Hippocampal formation (tissue), 2 donors: ENCODE measurements around the gene BBS1.

ENCODE experiments used
- DNase-seq, 2 donors: peaks; one replicate each; lab custom pipeline; 2025; lab: John Stamatoyannopoulos, UW

Gene BBS1

GRCh38 chr11:66477263-66478201 lies 32.9 kb upstream of the BBS1 start:
- DNase-seq: no peak

DNA sequence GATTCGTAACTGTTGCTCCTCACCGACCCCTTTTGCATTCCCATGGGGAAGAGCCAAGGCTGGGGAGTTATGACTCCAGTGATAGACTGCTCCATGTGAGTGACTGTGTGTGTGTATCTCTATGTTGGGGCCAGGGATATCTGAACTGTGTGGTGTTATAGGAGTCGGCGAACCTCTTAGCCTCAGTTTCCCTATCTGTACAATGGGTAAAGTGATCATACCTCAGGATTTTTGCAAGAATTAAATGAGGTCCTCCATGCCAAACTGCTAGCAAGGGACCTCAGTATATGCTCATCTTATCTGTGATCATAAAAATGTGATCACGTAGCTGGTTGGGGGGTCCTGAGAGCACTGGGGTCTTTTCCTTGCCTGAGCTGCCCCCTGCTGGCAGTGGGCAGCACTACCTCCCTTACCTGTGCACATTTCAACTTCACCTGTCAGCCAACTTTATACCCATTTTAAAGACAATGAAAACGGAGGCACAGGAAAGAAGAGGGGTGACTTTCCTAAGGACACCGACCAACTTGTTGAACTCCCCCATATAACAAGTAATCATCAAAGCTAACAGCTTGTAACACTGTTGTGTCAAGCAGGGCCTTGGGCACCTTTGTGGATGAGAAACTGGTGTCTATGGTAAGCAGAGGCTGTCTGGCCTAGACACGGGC lies 31.6 kb upstream of the BBS1 start:
- DNase-seq: no peak

DNA sequence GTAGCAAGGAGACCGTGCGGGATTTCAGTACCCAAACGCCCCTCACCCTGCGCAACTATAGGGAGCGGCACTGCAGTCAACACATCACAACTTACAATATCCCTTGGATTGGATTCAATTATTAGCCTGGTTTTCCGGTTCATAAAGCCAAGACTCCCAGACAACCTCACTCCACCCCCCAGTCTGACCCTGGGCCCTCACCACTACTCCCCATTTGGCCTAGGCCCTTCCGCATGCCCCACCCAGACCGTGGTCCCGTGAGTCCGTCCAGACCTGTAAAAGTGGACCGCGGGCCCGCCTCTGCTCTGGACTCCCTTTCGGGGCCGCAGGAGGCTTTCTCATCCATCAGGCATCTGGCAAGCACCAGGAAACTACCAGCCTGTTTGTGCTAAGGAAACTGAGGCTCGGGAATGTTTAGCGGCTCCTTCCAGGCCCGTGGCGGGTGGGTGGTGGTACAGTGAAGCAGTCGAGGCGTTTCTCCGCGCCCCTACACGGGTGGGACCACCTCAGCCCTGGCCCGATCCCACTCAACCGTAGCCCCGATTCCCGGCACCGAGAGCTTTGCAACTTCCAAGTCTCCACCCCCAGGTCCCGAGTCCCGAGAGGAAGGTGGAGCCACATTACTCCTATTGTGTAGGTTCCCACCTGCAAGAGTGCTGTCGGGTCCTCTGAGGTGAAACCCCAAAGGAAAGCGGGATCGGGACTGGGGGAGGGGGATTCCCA lies 30.9 kb upstream of the BBS1 start:
- DNase-seq: no peak

DNA sequence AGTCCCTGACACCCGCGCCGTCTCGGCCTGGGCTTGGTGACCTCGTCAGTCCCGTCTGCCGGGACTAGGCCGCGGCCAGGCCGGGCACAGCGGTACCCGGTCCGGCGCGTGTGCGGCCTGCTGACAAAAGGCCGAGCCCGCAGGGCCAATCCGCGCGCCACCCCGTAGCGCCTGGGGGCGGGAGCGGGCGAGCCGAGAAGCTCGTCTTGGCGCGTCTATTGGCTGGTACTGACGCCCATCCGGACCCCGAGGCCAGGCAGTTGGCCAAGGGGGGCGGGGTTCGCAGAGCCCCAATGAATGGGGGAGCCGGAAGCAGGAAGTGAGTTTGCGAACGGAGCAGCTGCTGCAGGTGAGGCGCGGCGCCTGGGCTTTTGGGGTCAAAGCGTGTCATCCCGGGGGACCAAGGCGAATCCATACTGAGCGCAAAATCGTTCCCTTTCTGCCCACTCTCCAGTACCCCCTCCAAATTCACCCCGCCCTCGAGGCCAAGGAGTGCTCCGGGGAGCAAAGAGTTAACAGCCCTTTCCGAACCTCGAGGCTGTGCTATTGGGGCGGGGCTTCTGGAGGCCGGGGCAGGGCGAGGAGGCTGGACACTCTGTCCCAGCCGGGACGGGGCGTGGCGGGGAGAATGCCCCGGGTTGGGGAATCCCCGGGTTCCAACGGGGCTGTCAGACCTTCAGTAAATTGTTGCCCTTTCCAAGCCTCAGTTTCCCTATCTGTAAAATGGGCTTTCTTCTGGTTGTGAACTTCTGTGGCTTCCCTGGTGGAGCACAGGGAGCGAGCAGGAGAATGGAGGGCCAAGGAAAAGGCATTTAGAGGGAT lies 30.1 kb upstream of the BBS1 start, which contains the start of gene DPP3:
DPP3 (plus strand) TSS at position 318 of the 822 bp plus-strand sequence. CDS start 1,767 bp downstream, outside the sequence.
- peak; percentile 95 to 96 for DNase-seq

GRCh38 chr11:66484806-66485380 lies 25.5 kb upstream of the BBS1 start:
- no peak for DNase-seq

GRCh38 chr11:66488957-66489356 lies 21.5 kb upstream of the BBS1 start:
- DNase-seq: no peak

DNA sequence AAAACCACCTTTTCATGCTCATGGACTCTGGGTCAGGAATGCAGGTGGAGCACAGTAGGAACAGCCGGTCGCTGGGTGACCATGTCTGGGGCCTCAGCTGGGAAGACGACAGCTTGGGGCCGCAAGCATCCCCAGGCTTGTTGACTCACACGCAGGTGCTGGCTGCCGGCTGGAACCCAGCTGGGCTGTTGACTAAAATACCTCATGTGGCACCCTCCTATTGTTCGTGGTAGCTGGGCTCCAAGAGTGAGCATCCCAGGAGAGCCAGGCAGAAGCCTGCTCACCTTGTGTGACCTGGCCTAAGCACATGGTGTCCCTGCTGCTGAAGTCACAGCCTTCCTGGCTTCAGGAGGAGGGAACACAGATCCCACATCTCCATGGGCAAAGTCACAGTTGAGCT lies 20.8 kb upstream of the BBS1 start:
- no peak for DNase-seq

GRCh38 chr11:66491315-66491935 lies 19.0 kb upstream of the BBS1 start:
- no peak for DNase-seq

DNA sequence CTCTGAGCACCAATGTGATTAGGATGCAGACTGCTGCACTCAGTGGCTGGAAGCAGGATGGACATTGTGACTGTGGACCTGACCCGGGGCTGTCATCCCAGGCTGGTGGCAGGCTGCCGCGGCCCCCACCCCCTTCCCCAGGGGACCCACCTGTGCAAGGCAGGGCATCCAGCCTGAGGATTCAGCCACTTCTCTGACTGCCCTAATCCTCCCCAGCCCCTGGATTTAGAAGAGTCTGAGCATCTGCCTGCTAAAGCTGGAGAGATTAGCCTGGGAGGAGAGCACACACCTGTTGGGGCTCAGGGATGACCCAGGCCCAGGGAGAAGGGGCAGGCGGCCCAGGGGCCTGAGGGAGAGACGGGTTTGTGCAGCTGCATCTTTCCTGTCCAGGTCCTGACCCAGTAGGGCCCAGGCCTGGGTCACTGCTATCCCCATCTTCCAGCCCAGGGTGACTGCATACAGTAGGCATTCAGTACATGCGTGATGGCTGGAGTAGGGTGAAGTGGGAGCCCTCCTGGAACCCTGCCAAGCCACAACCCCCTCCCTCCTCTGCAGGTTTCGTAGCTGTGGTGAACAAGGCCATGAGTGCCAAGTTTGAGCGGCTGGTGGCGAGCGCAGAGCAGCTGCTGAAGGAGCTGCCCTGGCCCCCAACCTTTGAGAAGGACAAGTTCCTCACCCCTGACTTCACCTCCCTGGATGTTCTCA lies 18.1 kb upstream of the BBS1 start:
- no peak for DNase-seq

DNA sequence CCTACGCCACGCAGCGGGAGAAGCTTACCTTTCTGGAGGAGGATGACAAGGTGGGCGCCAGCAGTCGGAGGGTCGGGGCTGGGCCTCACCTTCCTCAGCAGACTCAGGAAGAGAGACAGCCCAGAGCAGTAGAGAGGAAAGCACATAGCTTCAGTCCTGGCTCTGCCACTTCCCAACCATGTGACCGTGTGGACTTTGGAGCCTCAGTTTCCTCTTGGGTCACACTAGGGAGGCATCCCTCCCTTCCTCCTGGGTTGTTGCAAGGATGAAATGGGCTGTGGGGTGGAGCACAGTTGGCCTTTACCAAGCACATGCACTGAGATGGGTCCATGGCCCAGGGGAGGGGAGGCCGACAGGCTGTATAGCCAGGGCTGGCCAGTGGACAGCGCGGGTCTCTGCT lies 17.3 kb upstream of the BBS1 start:
- no peak for DNase-seq

DNA sequence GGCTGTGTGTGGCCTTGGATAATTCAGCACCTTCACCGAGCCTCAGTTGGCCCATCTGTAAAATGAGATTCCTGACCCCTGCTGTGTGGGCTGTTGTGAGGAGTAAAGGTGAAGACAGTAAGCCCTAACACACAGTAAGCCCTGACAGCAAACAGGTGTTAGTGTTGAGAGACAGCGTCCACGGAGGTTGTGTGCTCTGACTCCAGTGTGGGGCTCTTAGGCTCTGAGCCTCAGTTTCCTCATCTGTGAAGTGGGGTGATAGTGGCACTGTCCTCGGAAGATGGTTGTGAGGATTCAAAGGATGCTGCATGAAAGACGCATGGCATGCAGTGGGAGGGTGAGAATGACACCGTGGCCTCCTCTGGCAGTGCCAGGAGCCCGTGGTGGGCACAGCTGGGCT lies 16.0 kb upstream of the BBS1 start:
- no peak for DNase-seq

GRCh38 chr11:66494935-66495334 lies 15.5 kb upstream of the BBS1 start:
- DNase-seq: no peak

DNA sequence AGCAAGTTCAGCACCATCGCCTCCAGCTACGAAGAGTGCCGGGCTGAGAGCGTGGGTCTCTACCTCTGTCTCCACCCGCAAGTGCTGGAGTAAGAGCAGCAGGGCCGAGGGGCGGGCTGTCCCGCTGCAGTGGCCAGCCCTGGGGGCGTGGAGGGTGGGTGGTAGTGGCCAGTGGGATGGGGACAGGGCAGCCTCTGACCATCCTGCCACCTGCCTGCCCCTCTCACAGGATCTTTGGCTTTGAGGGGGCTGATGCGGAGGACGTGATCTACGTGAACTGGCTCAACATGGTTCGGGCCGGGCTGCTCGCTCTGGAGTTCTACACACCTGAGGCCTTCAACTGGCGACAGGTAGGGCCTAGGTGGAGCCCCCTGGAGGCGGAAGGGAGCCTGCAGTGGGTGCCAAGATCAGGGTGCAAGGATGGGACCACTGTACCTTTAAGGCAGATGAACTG lies 15.0 kb upstream of the BBS1 start:
- no peak for DNase-seq

DNA sequence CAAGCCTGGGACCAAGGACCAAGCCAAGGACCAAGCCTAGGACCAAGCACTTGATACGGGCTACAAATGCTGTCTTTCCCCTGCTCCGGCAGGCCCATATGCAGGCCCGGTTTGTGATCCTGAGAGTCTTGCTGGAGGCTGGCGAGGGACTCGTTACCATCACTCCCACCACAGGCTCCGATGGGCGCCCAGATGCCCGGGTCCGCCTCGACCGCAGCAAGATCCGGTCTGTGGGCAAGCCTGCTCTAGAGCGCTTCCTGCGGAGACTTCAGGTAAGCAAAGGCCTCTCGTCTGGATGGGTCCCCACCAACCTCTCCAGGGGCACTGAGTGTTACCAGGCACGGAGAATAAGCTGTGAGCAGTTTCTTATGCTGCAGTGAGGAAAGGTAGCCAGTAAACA lies 13.2 kb upstream of the BBS1 start:
- DNase-seq: no peak

GRCh38 chr11:66498506-66498905 lies 11.9 kb upstream of the BBS1 start:
- DNase-seq: no peak

DNA sequence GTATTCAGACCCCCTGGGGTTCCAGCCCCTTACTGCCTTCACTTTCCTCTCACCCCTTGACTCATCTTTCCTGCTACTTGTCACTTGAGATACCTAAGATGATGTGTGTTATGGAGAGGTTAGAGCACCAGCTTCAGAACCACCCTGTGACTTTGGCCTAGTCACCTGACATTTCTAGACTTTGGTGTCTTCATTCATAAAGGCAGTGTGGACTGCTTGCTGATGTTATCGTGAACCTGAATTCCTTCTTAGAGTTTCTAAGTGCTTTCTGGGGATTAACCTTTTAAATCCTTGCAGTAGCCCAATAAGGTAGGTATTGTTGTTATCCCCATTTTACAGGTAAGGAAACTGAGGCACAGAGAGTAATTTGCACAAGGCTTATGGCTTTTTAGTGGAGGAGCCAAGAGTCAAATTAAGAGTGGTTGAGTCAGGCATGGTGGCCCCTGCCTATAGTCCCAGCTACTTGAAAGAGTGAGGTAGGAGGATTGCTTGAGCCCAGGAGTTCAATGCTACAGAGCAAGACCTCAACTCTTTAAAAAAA lies 5.1 kb upstream of the BBS1 start:
- DNase-seq: no peak

DNA sequence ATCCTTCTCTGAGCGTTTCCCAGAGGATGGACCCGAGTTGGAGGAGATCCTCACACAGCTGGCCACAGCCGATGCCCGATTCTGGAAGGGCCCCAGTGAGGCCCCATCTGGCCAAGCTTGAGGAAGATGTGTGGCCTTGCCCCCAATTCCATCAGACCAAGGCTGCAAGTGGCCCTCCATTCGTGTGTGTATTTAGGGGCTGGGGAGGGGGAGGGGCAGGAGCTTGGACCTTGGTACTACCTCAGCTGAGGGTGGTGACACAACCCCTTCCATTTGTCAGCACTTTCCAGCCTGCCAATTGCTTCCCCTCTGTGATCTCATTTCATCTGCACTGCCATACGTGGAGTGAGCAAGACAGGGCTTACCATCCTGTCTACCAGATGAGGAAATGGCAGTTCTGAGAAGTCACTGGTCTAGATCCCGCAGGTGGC lies 1.3 kb upstream of the BBS1 start:
- DNase-seq: no peak

- no peak for DNase-seq
Observed at GRCh38 chr11:66510990-66511339, 530 bp downstream of the BBS1 start.

DNA sequence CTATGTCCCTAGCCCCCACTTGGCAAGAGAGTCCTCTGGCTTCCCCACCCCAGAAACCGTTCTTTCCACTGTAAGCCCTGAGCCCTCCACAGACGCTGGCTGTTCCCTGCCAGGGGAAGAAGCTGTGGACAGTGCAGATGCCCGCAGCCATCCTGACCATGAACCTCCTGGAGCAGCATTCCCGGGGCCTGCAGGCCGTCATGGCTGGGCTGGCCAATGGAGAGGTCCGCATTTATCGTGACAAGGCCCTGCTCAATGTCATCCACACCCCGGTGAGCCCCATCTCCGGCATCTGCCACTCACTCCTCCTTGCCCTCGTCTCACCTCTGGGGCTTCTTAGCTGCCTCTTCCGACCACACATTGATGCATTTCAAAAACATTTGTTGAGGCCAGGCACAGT lies 13.2 kb downstream of the BBS1 start:
- no peak for DNase-seq
